Peyer's patch (tissue), 4 donors: ENCODE results near the gene FCN1. TPM values are rescaled to one million over a fixed set of nuclear protein-coding genes. Genes with fewer than 3 reads are reported as not detected.
A peak's percentile ranks its signal among the peaks of the same experiment; 100 is the strongest.

Source experiments
- DNase-seq, 3 donors: peaks; one replicate each; pipeline ENCODE4 v3.0.0-alpha.2; 2017 to 2019
- H3K27ac ChIP-seq, 4 donors: fragments of 200-600 bp; sonication (generic); one replicate each; pipeline ENCODE4 v1.5.1; 2016 to 2019
- H3K27me3 ChIP-seq, 2 donors: fragments of 200-600 bp; sonication (generic); one replicate each; pipeline ENCODE4 v1.5.1; 2019
- H3K36me3 ChIP-seq, 3 donors: fragments of 200-600 bp; sonication (generic); one replicate each; pipeline ENCODE4 v1.5.1; 2016 to 2019
- H3K4me1 ChIP-seq, 4 donors: fragments of 200-600 bp; sonication (generic); one replicate each; pipeline ENCODE4 v1.5.1; 2016 to 2019
- H3K4me3 ChIP-seq, 4 donors: fragments of 200-600 bp; sonication (generic); 1 replicate in 3 of 4; 2 replicates in 1 of 4; pipeline ENCODE4 v1.5.1; 2016 to 2019; ENCODE audit warnings: mild to moderate bottlenecking in 1 of 4
- H3K9me3 ChIP-seq, 4 donors: fragments of 200-600 bp; sonication (generic); one replicate each; pipeline ENCODE4 v1.5.1; 2016 to 2019; ENCODE audit warnings: mild to moderate bottlenecking in 1 of 4
- CTCF ChIP-seq, 6 experiments: fragments of 450-650 bp in 4 of 6; fragments of 200-600 bp in 2 of 6; sonication (generic) in 1 of 6; IDR thresholded peaks; one replicate each; pipeline ENCODE4 v1.5.1; 2017 to 2019; ENCODE audit warnings: antibody characterized with exemption in 6 of 6, mild to moderate bottlenecking in 3 of 6, moderate library complexity in 1 of 6
- POLR2A ChIP-seq, 2 donors: fragments of 450-650 bp; IDR thresholded peaks; one replicate each; pipeline ENCODE4 v1.5.1; 2017; ENCODE audit warnings: antibody characterized with exemption in 2 of 2, mild to moderate bottlenecking in 2 of 2, moderate library complexity in 2 of 2
- total RNA-seq, 4 donors: library from RNA; depleted of rRNA; stranded (reverse); fragments of >200 nt; gene quantifications; one replicate each; pipeline ENCODE4 v1.1.0, GENCODE V29; 2016

The FCN1 gene
- total RNA-seq, 4 donors from 2014 or later: 2.5 TPM; not detected in 3

GRCh38 chr9:134885679-134886412, 31.9 kb downstream of the FCN1 start:
- DNase-seq: peak in 1 of 3 donors; percentile 14
- Histone ChIP-seq H3K27ac (no peak overlapping the region), H3K4me3 (no peak overlapping the region), H3K4me1 (no peaks in the 10 kb centered on the region), H3K36me3 (no peaks in the 10 kb centered on the region), H3K9me3 (no peaks in the 10 kb centered on the region), H3K27me3 (no peaks in the 10 kb centered on the region)
- no peak for TF ChIP-seq CTCF (IDR thresholded peaks at IDR 0.05)
- no peak for TF ChIP-seq POLR2A (IDR thresholded peaks at IDR 0.05)

- TF ChIP-seq CTCF (IDR thresholded peaks at IDR 0.05): no peak
- TF ChIP-seq POLR2A (IDR thresholded peaks at IDR 0.05): no peak
These were observed 32.6 kb downstream of the FCN1 start for GRCh38 chr9:134885001-134885678.

DNA sequence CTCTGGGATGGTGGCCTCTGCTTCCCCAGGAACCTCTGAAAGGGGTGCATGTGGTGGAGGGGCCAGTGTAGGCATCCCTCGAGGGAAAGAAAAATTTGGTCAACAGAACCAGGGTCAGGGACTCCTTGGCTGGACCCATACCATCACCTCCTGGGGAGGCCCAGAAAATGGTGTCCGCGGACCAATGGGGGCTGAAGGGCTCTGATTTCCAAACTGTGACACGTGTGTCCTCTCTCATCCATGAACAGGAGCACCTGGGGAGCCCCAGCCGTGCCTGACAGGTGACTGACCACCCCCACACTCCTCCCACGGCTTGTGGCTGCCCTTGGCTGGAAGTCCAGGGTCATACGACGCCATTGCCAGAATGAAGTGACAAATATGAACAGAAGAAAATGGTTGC, 33.2 kb downstream of the FCN1 start:
- TF ChIP-seq POLR2A (IDR thresholded peaks at IDR 0.05) (no peak), CTCF (IDR thresholded peaks at IDR 0.05) (no peak)
- Histone ChIP-seq H3K27me3 (no peaks in the 10 kb centered on the region), H3K36me3 (no peaks in the 10 kb centered on the region), H3K9me3 (no peaks in the 10 kb centered on the region), H3K4me3 (no peak overlapping the region), H3K27ac (no peak overlapping the region), H3K4me1 (no peaks in the 10 kb centered on the region)
- no peak for DNase-seq

More at GRCh38 chr9:134885001-134885678, 32.6 kb downstream of the FCN1 start:
- Histone ChIP-seq H3K36me3 (no peaks in the 10 kb centered on the region), H3K4me3 (no peak overlapping the region), H3K4me1 (no peaks in the 10 kb centered on the region), H3K27me3 (no peaks in the 10 kb centered on the region), H3K9me3 (no peaks in the 10 kb centered on the region), H3K27ac (no peak overlapping the region)
- no peak for DNase-seq

DNA sequence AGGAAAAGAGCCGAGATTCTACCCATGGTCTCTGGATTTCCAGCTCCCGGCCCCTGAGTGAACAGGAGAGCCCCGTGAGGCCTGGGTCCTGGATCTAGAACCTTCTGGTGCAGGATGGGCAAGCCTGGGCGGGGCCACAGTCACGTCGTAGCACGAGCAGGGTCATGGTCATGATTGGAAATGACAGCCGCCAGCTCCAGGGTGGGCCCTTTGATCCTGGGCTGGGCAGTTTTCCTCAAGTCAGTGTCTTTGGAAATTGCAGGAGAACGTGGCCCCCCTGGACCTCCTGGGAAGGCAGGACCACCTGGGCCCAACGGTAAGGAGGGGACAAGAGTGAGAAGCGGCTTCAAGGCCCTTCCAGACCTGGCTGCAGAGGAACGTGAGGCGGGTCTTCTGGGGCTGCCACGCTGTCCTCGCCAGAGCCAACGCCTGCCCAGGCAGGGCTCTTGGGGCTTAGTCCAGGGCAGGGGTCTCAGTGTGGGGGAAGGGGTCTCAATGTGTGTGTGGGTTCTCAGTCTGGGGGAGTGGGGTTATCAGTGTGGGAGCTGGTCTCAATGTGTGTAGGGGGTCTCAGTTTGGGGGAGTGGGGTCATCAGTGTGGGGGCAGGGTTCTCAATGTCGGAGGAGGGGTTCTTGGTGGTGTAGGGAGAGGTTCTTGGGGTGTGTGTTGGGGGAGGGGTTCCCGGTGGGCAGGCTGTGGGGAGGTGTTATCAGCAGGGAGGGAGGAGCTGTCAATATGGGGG, 34.5 kb downstream of the FCN1 start:
- no peak overlapping the region for H3K4me3 ChIP-seq
- H3K27ac ChIP-seq: no peak overlapping the region
- TF ChIP-seq CTCF (IDR thresholded peaks at IDR 0.05): no peak
- no peak for TF ChIP-seq POLR2A (IDR thresholded peaks at IDR 0.05)
- H3K36me3 ChIP-seq: no peaks in the 10 kb centered on the region
- H3K9me3 ChIP-seq: no peaks in the 10 kb centered on the region
- no peak for DNase-seq
- no peaks in the 10 kb centered on the region for H3K4me1 ChIP-seq
- H3K27me3 ChIP-seq: no peaks in the 10 kb centered on the region

DNA sequence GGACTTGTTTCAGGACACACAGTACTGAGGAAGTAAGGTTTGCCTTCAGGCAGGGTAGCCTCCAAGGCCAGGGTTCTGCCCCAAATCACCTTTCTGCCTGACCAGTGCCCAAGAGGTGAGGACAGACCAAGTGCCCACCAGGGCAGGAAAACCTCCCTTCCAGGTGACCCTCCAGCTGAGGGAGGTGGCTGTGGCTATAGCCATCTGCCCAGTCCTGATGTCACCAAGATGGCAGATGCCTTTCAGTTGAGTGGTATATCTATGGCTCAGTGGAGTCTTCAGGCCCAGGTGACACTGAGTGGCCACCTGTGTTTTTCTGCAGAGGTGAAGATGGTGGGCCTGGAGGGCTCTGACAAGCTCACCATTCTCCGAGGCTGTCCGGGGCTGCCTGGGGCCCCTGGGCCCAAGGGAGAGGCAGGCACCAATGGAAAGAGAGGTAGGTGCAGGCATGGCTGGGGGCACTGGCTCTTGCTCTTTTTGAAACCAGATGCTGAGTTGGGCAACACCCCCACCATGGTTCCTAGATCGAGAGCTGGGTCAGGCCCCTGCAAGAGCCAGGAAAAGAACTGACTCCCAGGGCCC, 35.4 kb downstream of the FCN1 start:
- TF ChIP-seq CTCF (IDR thresholded peaks at IDR 0.05) (no peak), POLR2A (IDR thresholded peaks at IDR 0.05) (no peak)
- no peak for DNase-seq
- H3K9me3 ChIP-seq: no peaks in the 10 kb centered on the region

More for the DNA sequence above, 35.4 kb downstream of the FCN1 start:
- no peak overlapping the region for H3K27ac ChIP-seq
- no peaks in the 10 kb centered on the region for H3K4me1 ChIP-seq
- no peaks in the 10 kb centered on the region for H3K27me3 ChIP-seq
- no peak overlapping the region for H3K4me3 ChIP-seq
- no peaks in the 10 kb centered on the region for H3K36me3 ChIP-seq
